HG02938 (cell line): Measurements from ENCODE around the gene CCDC157.
"Not testable (repeated sequence)": the region's sequence is repeated elsewhere in the genome, so short reads cannot be mapped to it uniquely, and the experiment has no call there.

Experiments
- ATAC-seq: cut with Tn5 transposase; IDR thresholded peaks from one replicate; pipeline ENCODE4 v1.9.1; 2021; ENCODE audit warnings: mild to moderate bottlenecking, moderate library complexity; ENCODE audit not compliant: unreplicated experiment

The CCDC157 gene

DNA sequence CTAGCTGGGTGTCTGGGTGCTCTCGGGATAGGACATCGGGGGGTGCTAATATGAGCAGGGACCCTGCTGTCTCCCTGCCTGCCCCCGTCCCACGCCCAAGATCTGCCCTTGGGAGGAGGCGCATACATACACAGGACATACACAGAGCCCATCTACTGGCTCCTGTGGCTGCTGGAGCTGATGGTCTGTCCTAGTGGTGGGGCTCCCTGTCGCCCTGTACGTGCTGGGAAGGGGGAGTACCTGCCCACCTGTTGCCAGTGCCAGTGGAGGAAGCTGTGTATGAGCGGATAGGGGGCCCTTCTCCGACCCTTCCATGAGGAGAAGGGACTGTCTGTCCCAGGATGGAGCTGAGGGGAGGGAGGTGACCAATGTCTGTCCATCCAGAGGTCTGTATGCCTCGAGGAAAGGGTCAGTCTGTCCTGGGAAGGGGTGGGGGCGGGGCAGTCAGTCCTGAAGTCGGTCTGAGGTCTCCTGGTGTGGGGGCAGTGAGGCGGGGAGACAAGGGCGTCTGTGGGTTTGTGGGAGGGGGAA is 31.0 kb upstream of the CCDC157 start:
- no peak for ATAC-seq

DNA sequence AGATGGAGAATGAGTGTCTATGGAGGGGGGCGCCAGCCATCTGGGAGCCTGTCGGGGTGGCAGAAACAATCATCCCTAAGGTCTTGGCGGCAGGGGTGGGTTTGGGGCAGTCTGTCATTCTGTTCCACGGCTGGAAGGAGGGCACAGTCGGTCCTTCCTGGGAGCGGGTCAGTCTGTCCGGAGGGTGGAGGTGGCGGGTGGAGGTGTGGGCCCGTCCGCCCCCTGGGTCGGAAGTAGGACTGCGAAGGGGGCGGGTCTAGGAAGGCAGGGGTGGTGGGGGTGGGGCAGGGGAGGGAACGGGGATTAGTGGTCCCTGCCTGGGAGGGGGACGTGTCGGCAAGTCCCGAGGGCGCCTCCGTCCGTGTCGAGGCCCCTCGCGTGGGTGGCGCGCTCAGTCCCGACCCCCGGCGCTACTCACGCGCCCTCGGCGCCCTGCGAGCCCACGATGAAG is 30.5 kb upstream of the CCDC157 start:
- peak; percentile 16 for ATAC-seq

DNA sequence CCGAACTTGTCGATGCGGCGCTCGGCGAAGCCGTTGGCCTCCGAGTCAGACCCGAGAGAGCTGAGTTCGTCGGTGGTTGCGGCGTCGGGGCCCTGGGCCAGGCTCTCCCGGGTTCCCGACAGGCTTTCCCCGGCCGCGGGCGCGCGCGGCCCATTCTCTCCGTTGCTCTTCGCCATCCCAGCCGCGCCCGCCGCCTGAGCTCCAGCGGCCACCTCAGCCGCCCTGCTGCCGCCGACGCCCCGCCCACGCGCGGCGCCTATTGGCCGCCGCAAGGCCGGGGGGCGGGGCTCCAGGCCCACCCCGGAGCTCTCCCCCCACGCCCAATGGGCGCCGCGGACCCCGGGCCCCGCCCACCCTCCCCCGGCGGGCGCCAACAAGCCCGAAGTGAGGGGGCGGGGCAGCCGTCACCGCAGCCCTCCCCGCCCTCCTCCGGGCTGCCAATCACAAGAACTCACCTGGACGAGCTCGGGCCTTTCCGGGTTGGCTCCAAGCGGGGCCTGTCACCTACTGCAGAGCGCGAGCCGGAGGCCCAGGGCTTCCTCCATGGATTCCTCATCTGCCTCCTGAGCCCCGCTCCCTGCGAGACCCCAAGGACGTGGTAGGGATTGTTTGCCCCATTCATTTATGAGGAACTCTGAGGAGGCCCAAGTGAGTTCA is 30.0 kb upstream of the CCDC157 start, which contains the start of gene TBC1D10A:
TSS of gene TBC1D10A (minus strand) at position 236 of the 657 bp plus-strand sequence. CDS start at position 176, 60 bp downstream.
- ATAC-seq = peak; percentile 81

DNA sequence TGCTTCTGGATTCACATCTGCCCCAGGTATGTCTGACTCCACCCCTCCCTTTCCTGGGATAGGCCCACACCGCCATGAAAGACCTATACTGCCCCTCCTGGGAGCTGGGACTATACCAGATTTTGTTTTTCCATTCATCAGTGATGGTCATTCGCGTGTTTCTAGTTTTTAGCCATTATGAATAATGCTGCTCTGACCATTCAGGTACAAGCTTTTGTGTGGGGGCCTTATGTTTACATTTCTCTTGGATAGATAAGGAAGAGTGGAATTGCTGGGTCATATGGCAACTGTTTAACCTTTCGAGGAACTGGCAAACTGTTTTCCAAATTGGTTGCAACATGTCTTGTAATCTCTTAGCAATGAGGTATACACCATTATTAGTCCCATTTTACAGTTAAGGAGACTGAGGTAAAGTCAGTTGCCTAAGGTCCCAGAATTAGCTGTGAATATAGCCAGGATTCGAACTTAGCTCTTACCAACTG is 28.9 kb upstream of the CCDC157 start:
- ATAC-seq = no peak

DNA sequence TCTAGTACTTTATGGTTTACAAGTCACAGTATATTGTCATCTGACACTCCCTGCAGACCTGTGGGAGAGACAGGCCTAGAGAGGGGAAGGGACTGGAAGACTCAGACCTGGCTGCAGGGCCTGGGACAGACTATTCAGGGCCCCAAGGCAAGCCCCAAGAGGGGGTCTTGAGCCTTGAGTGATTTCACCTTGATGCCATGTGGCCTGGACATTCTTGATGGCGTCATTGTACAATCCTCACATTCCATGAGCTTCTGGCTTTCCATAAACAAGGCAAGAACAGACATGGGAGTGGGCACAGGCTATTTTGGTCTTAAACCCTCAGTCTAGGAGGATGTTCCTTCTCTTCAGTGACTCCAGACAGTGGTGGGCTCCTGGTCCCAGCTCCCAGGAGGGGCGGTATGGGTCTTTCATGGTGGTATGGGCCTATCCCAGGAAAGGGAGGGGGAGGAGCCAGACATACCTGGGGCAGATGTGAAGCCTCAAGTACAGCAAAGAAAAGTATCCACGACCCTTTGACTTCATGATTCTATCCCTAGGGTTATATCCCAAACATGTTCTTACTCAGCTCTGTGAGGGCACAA is 28.2 kb upstream of the CCDC157 start:
- no peak for ATAC-seq

DNA sequence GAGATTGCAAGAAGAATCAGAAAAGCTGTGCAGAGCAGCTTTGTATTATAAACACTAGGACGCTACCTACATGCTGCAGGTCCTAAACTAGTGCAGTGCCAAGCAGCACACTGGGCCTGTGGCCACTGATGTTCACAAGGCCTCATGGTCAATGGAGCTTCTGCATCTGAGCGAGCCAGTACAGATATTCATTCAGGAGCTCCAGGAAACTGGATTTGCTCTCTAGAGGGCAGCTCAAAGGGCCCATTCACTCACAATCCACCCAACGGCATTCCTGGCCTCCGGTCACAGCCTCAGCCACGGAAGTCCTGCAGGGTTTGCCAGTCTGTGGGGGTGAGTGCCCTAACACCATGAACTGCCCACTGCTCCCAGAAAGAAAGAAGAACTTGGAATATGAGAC is 24.3 kb upstream of the CCDC157 start:
- no peak for ATAC-seq

DNA sequence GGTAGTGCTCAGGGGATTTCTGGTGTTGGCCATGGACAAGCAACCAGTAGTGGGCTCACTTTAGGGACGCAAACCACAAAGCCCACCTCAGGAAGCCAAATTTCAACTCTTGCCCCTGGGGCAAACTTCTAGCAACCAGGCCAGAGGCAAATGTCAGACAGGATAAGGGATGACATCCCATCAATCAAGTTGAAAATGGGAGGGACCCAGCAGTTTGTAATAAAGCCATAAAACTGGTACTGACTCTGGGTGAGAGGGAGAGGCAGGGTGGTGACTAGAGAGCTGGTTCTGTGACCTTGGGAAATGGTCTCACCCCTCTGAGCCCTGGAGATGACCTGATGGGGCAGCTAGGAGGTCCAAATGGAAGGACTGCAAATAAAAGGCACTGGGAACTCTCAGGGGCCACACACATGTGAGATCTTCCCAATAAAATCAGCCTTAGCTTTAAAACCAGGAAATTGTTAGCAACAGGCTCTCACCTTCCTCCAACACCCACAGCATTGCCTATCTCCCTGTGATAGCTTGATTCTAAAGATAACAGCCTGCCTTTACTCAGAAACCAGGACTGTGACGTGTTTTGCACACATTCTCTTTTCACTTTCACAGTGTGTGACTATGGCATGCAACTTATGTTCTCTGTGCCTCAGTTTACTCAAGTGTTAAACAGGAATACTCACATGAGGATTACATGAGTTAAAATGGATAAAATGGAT is 23.7 kb upstream of the CCDC157 start:
- no peak for ATAC-seq

DNA sequence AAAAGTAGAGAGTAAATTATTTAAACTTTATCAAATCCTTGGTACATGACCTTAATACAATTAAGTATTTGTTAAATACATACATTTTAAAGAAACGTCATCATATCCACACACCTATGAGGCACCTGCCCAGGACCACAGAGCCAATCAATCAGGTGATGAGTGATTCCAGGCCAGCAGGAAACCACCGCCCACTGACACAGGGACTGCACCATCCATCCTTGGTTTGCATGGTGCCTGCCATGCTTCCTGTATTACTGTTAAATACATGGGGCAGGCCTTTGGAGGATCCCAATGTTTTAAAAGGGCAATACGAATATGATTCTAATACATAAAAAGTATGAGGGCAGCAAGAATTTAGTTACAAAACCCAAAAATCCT is 23.1 kb upstream of the CCDC157 start:
- no peak for ATAC-seq

DNA sequence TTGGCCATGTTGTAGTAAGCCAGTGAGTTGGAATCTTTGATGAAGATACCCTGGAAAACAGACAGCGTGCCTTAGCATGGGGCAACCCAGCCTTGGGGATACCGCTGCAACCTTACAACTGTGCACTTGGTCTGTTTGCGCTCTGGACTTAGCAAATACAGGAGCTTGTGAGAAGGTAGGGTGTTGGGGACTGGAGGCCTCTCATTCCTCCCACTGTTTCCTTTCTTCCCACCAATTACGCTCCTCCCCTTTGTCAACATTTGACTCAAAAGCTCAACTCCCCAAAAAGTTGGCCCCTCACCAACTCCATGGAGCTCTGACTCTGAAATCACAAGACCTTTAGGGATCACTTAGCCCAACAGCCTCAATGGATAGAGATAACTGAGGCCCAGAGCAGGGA is 22.2 kb upstream of the CCDC157 start:
- ATAC-seq = no peak

DNA sequence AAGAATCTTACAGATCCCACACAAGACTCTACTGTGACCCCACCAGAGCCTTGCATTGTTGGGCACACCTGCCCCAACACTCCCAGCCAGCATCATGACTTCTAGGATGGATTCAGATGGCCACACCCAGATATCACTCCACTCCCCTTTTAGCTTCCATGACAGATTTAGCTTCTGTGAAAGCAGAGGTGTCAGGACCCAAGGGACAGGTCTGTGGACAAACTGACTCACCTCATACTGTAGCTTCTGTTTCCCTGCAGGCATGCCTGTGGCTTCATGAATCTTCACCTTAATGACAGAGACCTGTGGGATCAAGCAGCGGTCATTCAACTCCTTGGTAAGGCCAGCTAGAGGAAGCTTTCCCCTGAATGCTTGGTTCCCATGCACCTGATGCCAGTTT is 21.6 kb upstream of the CCDC157 start:
- ATAC-seq = no peak

DNA sequence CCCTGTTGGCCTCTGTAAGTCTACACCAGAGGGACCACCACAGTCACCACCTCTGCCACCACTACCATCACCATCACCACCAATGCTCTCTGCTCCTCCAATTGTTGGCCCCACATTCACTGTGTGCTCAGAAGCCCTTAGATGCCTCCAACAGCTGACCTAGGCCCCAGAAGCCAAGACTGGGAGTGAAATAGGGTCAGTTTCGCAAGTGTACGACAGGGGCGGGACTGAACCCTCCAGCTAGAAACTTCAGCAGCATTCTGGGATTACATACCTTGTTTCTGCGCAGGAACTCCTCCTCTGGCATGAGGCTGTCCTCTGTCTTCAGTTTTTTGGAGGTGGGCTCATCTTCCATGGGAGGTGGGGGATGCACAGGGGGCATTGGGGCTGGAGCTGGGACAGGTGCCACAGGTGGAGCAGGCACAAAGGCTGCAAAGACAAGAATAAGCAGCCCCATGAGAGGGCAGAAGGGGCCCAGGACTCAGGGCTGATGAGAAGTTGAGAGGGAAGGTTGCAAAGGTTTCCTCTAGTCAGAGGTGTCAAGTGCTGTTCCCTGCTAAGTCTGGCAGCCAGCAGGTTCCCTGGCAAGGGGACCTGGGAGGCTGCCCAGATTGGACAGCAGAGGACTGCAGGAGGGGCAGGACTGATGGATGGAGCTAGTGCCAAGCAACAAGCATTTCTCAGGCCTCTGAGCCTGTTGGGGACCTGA is 19.9 kb upstream of the CCDC157 start:
- ATAC-seq = no peak

DNA sequence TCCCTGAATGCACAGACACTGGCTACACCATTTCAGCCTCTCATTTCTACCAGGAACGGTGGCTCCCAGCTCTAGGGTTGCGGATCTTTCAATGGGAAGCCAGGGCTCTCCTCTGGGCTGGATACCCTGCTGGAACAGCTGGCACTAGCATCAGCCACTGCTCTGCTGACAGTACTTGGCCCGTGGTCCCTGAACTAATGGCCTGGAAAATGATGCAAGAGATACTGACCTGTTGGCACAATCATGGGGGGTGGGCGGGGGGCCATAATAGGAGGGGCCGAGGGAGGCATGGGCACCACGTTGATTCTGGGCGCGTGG is 19.4 kb upstream of the CCDC157 start:
- ATAC-seq = no peak

DNA sequence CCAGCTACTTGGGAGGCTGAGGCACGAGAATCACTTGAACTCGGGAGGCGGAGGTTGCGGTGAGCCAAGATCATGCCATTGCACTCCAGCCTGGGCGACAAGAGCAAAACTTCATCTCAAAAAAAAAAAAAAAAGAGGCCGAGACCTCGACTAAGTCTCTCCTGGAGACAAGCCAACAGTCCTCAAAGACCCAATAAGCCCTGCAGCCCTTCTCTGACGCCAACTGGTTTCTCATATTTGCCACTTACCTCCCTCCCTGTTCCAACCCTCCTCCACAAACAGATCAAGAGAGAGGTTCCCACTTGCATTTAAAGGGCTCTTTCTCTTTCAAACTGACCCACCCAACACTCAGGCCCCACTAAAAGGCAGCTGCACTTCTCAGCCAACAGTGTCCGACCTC is 18.5 kb upstream of the CCDC157 start:
- ATAC-seq = not testable (repeated sequence)

DNA sequence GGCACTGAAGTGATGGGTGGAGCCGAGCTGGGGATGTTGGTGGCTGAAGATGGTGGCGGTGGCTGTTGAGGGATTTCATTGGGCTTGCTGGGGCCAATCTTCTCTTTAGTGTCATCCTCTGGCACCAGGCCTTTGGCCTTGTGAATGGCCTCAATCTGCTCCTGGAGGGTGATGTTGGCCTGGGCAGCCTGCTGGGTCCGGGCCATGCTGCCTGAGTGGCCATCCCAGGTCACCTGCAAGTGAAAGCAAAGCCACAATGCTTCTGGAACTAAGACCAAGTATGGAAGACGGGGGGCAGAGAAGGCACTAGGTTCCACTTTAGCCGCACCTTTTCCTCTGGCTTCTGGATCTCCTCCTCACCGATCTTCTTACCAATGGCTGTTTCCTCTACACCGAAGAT is 18.0 kb upstream of the CCDC157 start:
- ATAC-seq = no peak

DNA sequence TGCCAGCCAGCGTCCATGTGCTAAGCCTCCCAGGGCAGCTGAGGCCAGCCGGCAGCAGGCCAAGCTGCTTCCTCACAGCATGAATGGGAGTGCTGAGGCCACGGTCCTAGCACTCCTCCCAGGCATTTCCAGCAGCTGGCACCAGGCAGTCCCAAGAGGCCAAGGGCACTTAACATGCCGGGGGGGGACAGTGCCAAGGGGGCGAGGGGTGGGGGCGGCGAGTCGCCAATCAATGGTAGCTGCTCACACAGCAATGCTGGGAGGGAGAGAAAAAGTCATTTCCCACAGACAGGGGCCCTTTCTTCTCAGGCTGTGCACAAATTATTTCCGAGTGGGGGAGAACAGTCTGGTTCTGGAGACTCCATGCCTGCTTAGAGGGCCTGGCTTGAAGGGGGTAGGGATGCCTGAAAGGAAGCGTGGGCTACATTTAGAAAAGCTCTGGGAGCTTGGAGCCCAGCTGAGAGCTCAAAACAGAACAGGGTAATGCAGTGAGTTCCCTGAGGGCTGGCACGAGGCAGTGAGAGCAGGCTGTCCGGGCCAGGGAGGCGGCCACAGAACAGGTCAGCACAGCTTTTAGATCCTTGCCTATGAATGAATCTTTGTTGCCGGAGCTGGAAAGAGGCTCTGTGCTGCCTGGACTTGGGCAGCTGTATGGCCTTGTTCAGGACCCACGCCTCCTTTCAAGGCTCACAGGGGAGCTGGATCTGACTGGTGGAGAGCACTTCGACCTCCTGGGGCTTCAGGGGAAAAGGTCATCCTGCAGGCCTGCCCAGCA is 15.7 kb upstream of the CCDC157 start:
- ATAC-seq = no peak

DNA sequence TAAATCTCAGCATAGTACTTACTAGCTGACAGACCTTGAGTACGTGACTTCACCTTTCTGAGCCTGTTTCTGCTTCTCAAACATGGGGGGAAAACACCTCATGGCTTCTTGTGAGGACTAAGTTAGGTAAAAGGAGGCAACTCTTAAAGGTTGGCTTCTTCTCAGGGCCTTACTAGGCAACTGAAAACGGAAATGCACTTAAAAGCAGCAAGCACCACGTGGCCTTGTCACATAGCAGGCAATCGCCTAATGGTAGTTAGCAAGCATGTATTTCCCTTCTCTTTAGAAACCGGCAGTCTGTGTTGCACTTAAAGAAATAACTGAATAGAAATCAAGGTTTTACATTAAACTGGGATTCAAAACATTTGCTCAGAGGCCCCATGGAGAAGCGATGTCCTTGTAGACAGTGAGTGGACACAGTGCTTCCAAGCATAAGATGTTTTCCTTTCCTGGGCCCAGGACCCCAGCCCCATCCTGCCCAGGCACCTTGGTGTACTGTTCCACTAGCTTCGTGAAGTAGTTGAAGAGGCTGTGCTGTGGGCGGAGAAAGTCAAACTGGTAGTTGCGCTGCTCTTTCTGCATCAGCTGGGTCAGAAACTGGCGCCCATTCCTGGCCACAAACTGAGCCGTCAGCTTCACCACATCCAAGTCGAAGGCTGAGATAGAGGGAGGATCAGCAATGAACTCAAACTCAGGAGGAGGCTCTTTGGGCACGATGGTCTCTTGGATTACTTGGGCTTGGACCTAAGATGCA is 12.2 kb upstream of the CCDC157 start:
- ATAC-seq = no peak

DNA sequence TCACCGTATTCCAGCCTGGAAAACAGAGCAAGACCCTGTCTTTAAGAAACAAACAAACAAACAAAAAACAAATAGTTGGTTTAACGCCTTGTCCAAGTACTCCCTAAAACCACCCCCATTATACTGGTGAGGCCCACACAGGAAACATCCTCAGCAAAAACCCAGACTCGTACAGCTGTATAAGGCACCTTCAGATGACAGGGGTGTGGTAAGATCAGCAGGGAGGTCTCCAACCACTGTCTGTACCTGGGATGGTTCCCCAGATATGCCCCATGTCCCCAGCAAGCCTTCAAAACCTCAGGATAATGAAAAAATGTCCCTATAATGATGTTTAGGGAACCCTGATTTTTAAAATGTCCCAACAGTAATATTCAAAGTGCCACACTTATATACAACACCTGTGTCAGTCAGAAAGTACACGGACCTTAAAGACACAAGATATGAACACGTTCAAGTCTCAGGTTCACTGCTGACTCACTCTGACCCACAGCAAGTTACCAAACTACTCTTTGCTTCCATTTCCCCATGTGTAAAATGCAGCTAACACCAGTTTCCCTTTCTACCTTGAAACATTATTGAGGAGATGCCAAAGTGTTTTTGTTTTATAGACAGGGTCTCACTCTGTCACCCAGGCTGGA is 9.4 kb upstream of the CCDC157 start:
- no peak for ATAC-seq

DNA sequence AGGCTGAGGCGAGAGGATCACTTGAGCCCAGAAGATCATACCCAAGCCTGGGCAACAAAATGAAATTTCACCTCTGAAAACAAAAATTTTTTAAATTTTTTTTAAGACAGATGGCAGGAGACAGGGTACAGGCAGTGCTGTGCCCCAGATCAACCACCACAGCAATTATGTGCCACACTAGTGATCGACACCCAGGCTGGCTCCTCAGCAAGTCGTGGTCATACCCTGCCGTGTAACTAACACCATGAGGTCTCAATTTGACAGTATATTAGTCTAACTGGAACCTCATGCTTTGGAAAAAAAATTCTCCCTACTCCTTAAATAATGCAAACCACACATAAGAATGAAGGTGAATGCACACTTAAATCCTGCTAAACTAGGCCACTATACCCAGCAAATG is 8.4 kb upstream of the CCDC157 start:
- ATAC-seq = no peak

DNA sequence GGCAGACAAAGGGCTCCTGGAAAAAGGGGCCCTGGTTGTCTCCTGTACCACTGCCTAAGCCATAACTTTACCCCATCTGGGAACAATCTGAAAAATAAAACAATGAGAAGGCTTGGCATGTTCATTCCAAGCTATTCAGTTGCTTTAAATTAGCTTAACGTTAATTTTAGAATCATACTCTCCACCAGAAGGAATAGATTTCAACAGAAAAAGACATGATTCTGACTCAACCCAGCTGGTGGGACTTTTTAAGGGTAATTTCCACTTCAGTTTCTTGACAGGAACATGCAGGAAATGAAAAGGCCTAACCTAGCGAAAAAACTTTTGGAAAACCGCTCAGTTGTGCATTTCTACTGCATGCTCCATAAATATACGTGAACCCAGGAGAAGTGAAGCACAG is 8.0 kb upstream of the CCDC157 start:
- ATAC-seq = no peak
